K562 (cell line): ENCODE results near the gene TRIP11. TPM values are rescaled to one million over a fixed set of nuclear protein-coding genes. Genes with fewer than 3 reads are reported as not detected.

ENCODE experiments used
- ATAC-seq: fragments of 200-7000 bp; cut with Tn5 transposase; 3 replicates; pipeline ENCODE4 v1.9.1; 2020; ENCODE audit warnings: moderate library complexity
- BruUV-seq: library from RNA; stranded (reverse); fragments of 400-500 nt; replicated peaks from 2 replicates; lab custom pipeline; 2021; lab: Mats Ljungman, UMichigan
- CTCF ChIA-PET: fragments of 300-600 bp; formaldehyde crosslinking; extraction: SDS; loops from one replicate; lab custom pipeline; 2021; ENCODE audit warnings: low intra/inter-chr PET ratio; lab: Yijun Ruan, JAX
- POLR2A ChIA-PET: fragments of 300-600, 350-650 bp; sonication (Branson Sonifier 250); formaldehyde crosslinking; extraction: SDS; loops from one replicate; lab custom pipeline; 2021; ENCODE audit warnings: antibody characterized with exemption, inconsistent platforms; lab: Yijun Ruan, JAX
- DNase-seq, 4 experiments: peaks; one replicate each; pipeline versions ENCODE4 v3.0.0 to v3.0.0-alpha.2; 2011 to 2018; ENCODE audit warnings: low spot score in 3 of 4, mixed read lengths in 3 of 4; ENCODE audit errors: extremely low read depth in 1 of 4
- FAIRE-seq: peaks from 2 replicates; lab custom pipeline; 2011; peaks lifted over from hg19 to GRCh38; lab: Jason Lieb, UNC
- H2AFZ ChIP-seq: 2 replicates; pipeline ENCODE4 v1.6.0; 2011; ENCODE audit warnings: low read depth, low read length, control low read depth, inconsistent platforms
- H3K27ac ChIP-seq: fragments of 200-600 bp; 3 replicates; pipeline ENCODE4 v1.8.0; 2011; ENCODE audit warnings: low read depth, mild to moderate bottlenecking, control low read depth, inconsistent platforms, low read length, moderate library complexity, mixed read lengths; ENCODE audit errors: extremely low read depth
- H3K27me3 ChIP-seq, 2 experiments: fragments of 300-600 bp in 1 of 2; 2 replicates in 1 of 2; 3 replicates in 1 of 2; pipeline versions ENCODE4 v1.6.0 to v1.8.0; 2011; ENCODE audit warnings: inconsistent platforms in 2 of 2, low read length in 2 of 2, mild to moderate bottlenecking in 1 of 2, mixed read lengths in 1 of 2, moderate library complexity in 1 of 2; ENCODE audit not compliant: control insufficient read depth in 2 of 2, insufficient read depth in 2 of 2
- H3K36me3 ChIP-seq: fragments of 300-600 bp; 3 replicates; pipeline ENCODE4 v1.8.0; 2011; ENCODE audit warnings: mild to moderate bottlenecking, low read length, inconsistent platforms; ENCODE audit not compliant: control insufficient read depth, insufficient read depth
- H3K4me1 ChIP-seq, 2 experiments: fragments of 200-600 bp in 1 of 2; replicated peaks in 1 of 2; 2 replicates in 1 of 2; 3 replicates in 1 of 2; pipeline versions ENCODE4 v1.5.1 to v1.8.0; 2011; ENCODE audit warnings: inconsistent platforms in 2 of 2, low read length in 2 of 2, mild to moderate bottlenecking in 1 of 2, mixed read lengths in 1 of 2, moderate library complexity in 1 of 2; ENCODE audit not compliant: control insufficient read depth in 2 of 2, insufficient read depth in 2 of 2
- H3K4me2 ChIP-seq: 2 replicates; pipeline ENCODE4 v1.6.1; 2011; ENCODE audit warnings: low read length, control low read depth, inconsistent platforms, mixed read lengths; ENCODE audit not compliant: insufficient read depth
- H3K4me3 ChIP-seq: fragments of 200-600 bp; sonication (generic), shearing (Covaris generic); 2 replicates; pipeline ENCODE4 v1.5.1; 2016; ENCODE audit warnings: control low read depth, inconsistent platforms
- H3K79me2 ChIP-seq: fragments of 200-600 bp; 3 replicates; pipeline ENCODE4 v1.8.0; 2011; ENCODE audit warnings: low read length, inconsistent platforms; ENCODE audit not compliant: control insufficient read depth, insufficient read depth
- H3K9ac ChIP-seq, 2 experiments: 2 replicates each; pipeline versions ENCODE4 v1.6.0 to v1.6.1; 2011; ENCODE audit warnings: low read depth in 2 of 2, low read length in 2 of 2, control low read depth in 1 of 2, inconsistent platforms in 1 of 2, mild to moderate bottlenecking in 1 of 2, mixed read lengths in 1 of 2; ENCODE audit not compliant: insufficient read depth in 1 of 2
- H3K9me1 ChIP-seq: one replicate; pipeline ENCODE4 v1.6.0; 2011; ENCODE audit warnings: inconsistent platforms, mild to moderate bottlenecking, low read length, moderate library complexity; ENCODE audit not compliant: control insufficient read depth, insufficient read depth
- H3K9me3 ChIP-seq: replicated peaks from 2 replicates; pipeline ENCODE4 v1.5.1; 2011; ENCODE audit warnings: low read depth, low read length, inconsistent platforms; ENCODE audit not compliant: control insufficient read depth, insufficient read depth
- H4K20me1 ChIP-seq: replicated peaks from 2 replicates; pipeline ENCODE4 v1.6.1; 2011; ENCODE audit warnings: low read length, inconsistent platforms, mixed read lengths; ENCODE audit not compliant: control insufficient read depth, insufficient read depth
- DACH1 ChIP-seq: fragments of 450-650 bp; IDR thresholded peaks from 2 replicates; pipeline ENCODE4 v1.6.1; 2018; ENCODE audit not compliant: partially characterized antibody
- MAFG ChIP-seq: fragments of 450-650 bp; conservative IDR thresholded peaks from 2 replicates; pipeline ENCODE4 v1.6.1; 2016; ENCODE audit warnings: missing genetic modification characterization, missing compliant biosample characterization
- MED1 ChIP-seq: sonication (generic); formaldehyde crosslinking; IDR thresholded peaks from 2 replicates; pipeline ENCODE4 v1.8.1; 2023; ENCODE audit warnings: missing genetic modification reagents, borderline replicate concordance
- MXD1 ChIP-seq: fragments of 250-450 bp; sonication (Bioruptor Pico); IDR thresholded peaks from 2 replicates; pipeline ENCODE4 v1.8.0; 2021; ENCODE audit warnings: borderline replicate concordance, mild to moderate bottlenecking, moderate library complexity; ENCODE audit not compliant: poor library complexity, severe bottlenecking
- NFIX ChIP-seq: fragments of 250-450 bp; sonication (Bioruptor Pico); IDR thresholded peaks from 2 replicates; pipeline ENCODE4 v1.4.0; 2020; ENCODE audit warnings: low read depth, mild to moderate bottlenecking, moderate library complexity
- RNF2 ChIP-seq: sonication (generic); IDR thresholded peaks from 2 replicates; pipeline ENCODE4 v1.6.1; 2016
- STAG1 ChIP-seq: sonication (generic); formaldehyde crosslinking; IDR thresholded peaks from 2 replicates; pipeline ENCODE4 v1.5.0; 2020; ENCODE audit warnings: missing genetic modification reagents, borderline replicate concordance
- ZNF277 ChIP-seq: fragments of 250-450 bp; sonication (Bioruptor Pico); IDR thresholded peaks from 2 replicates; pipeline ENCODE4 v1.8.0; 2022; ENCODE audit warnings: inconsistent platforms, mild to moderate bottlenecking, moderate library complexity, borderline replicate concordance
- ZNF324 ChIP-seq: fragments of 250-450 bp; sonication (Bioruptor Pico); IDR thresholded peaks from 2 replicates; pipeline ENCODE4 v1.4.0; 2020; ENCODE audit warnings: mild to moderate bottlenecking
- ZNF398 ChIP-seq: fragments of 250-450 bp; sonication (Bioruptor Pico); IDR thresholded peaks from 2 replicates; pipeline ENCODE4 v1.8.0; 2021; ENCODE audit warnings: moderate library complexity, mild to moderate bottlenecking, inconsistent platforms
- ZNF551 ChIP-seq: fragments of 250-450 bp; sonication (Bioruptor Pico); IDR thresholded peaks from 2 replicates; pipeline ENCODE4 v1.5.0; 2021; ENCODE audit warnings: mild to moderate bottlenecking, moderate library complexity
- WGBS: fragments of 100-300 bp; shearing (Covaris generic); methylation state at CpG from one replicate; pipeline ENCODE4 v1.1.6; 2016; ENCODE audit warnings: low coverage, mixed read lengths; ENCODE audit not compliant: insufficient coverage; ENCODE audit errors: missing lambda C conversion rate; 5-methylcytosine and 5-hydroxymethylcytosine counted together
- in situ Hi-C: fragments of 300-500 bp; cut with MboI; formaldehyde crosslinking; loops from 4 replicates; pipeline ENCODE4 v1.15.0; 2018; ENCODE audit warnings: inconsistent platforms, mixed read lengths
- intact Hi-C: fragments of 100-400 bp; cut with micrococcal nuclease; formaldehyde crosslinking; loops from 2 replicates; pipeline ENCODE4 v1.14.2; 2022
- polyA plus RNA-seq, 8 experiments: library from polyadenylated mRNA; depleted of rRNA in 4 of 8; stranded (reverse) in 5 of 8; unstranded in 3 of 8; fragments of >200 nt; fragmentation: Nextera tagmentation in 2 of 8; fragmentation: Illumina TruSeq in 1 of 8; extraction: Ambion mirVana in 2 of 8; extraction: Trizol in 1 of 8; gene quantifications; 2 replicates each; pipeline versions ENCODE4 v1.2.1 to v1.2.3, GENCODE V29; 2011 to 2014; ENCODE audit warnings: inconsistent platforms in 1 of 8, missing spikeins in 1 of 8
- total RNA-seq, 7 experiments: library from RNA; depleted of rRNA in 6 of 7; stranded (reverse); fragments of >200 nt in 6 of 7; fragmentation: Illumina TruSeq in 2 of 7; extraction: Trizol in 2 of 7; gene quantifications; 2 replicates each; pipeline versions ENCODE4 v1.2.1 to v1.2.3, GENCODE V29; 2011 to 2021; ENCODE audit warnings: low replicate concordance in 1 of 7

The TRIP11 gene
- total and polyA plus RNA-seq, 9 of the 15 experiments (the other 6 are each of a cell fraction or from before 2014, with no cell fraction given), result 4.0 to 20.0 (median 10.9) TPM

DNA sequence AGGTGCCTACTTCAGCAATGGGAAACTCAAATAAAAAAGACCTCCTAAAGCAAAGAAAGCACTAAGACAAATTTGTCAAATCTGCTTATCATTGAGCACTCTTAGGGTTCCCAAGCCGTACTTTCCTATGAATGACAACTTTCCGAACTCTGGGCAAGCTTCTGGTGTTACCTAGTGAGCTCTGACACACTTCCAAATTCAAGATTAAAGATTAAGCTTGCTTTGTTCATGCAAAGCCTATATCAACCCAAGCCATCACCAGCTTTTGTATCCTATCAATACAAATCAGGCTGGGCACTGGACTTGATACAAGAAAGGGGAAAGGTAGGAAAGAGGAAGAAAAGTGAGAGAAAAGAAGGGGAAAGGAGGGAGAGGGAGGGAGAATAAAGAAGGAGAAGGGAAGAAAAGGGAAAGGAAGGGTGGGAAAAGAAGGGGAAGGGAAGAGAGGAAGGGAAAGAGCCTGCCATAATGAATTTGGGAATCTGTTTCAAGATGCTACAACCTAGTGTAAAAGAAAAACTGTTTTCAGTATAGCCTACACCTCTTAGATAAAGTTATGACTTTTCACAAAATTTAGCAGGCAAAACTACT, 68.6 kb downstream of the TRIP11 start:
- ChIA-PET CTCF (no interaction called here), POLR2A (interaction anchor here (1.5 kb wide), 1 partner anchor 16 kb away, joined by 6 read pairs; no protein-coding TSS in a partner anchor)
- H3K4me1 ChIP-seq, result no peaks in the 10 kb centered on the region
- H3K9me1 ChIP-seq, result no peaks in the 10 kb centered on the region
- no peak overlapping the region for H3K4me3 ChIP-seq
- no peak overlapping the region for H2AFZ ChIP-seq
- ATAC-seq (no peak), FAIRE-seq (no peak), DNase-seq (no peak)
- H3K79me2 ChIP-seq, result no peaks in the 10 kb centered on the region
- no peaks in the 10 kb centered on the region for H3K9me3 ChIP-seq
- TF ChIP-seq ZNF551 (CRISPR knock-in tag) (no peak), MED1 (CRISPR knock-in tag) (no peak), NFIX (CRISPR knock-in tag) (no peak), STAG1 (no peak)
- no peaks in the 10 kb centered on the region for H4K20me1 ChIP-seq
- no peak overlapping the region for H3K9ac ChIP-seq
- 73% methylated on average over 2 of the region's 2 CpGs for WGBS
- H3K4me2 ChIP-seq, result no peak overlapping the region
- peaks cover 45% of the 10 kb centered on the region; the same call in 2 of the 3 replicates for H3K36me3 ChIP-seq
- no peak overlapping the region for H3K27ac ChIP-seq
- H3K27me3 ChIP-seq, result no peaks in the 10 kb centered on the region
- intact Hi-C loops (no loop called here), in situ Hi-C loops (no loop called here)
- no TSS peak for BruUV-seq

DNA sequence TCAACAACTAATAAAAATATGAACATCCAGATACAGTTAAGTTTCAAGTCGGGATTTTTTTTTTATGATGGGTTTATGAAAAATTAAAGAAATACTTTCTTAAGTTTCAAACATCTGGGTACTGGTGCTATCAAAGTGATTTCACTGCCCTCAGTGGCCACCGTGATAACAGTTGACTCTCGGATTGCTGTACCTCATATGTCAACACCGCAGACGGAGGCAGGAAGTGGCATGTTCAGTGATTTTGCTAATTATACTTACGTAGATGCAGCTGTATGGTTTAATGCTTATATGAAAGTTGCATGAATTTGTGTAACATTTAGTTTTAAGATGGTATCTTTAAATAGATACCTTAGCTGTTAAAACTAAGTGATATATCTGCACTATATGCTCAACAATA, 71.6 kb downstream of the TRIP11 start:
- FAIRE-seq, result no peak
- no peak for DNase-seq
- TF ChIP-seq ZNF277 (CRISPR knock-in tag) (no peak), MAFG (tag) (no peak), ZNF398 (CRISPR knock-in tag) (no peak), DACH1 (no peak), MXD1 (CRISPR knock-in tag) (no peak), RNF2 (no peak), ZNF324 (no peak)

More for the DNA sequence above, 71.6 kb downstream of the TRIP11 start:
- BruUV-seq, result no TSS peak
- WGBS, result 87% methylated on average over 6 of the region's 6 CpGs
- H3K4me3 ChIP-seq, result no peak overlapping the region
- H3K4me1 ChIP-seq, result no peaks in the 10 kb centered on the region
- H3K36me3 ChIP-seq, result peaks cover 30% of the 10 kb centered on the region; the same call in 2 of the 3 replicates
- no peak overlapping the region for H3K9ac ChIP-seq
- H3K9me1 ChIP-seq, result no peaks in the 10 kb centered on the region
- in situ Hi-C loops (no loop called here), intact Hi-C loops (no loop called here)
- no peaks in the 10 kb centered on the region for H4K20me1 ChIP-seq
- H3K79me2 ChIP-seq, result no peaks in the 10 kb centered on the region
- H3K9me3 ChIP-seq, result no peaks in the 10 kb centered on the region
- POLR2A ChIA-PET, result no interaction called here
- ATAC-seq, result no peak
- no peaks in the 10 kb centered on the region for H3K27me3 ChIP-seq
- no peak overlapping the region for H3K27ac ChIP-seq
- CTCF ChIA-PET, result no interaction called here
- H2AFZ ChIP-seq, result no peak overlapping the region
- no peak overlapping the region for H3K4me2 ChIP-seq
